Uterus (tissue), 4 donors: Measurements from ENCODE around the gene PSAPL1. TPM values are rescaled to one million over a fixed set of nuclear protein-coding genes. Genes with fewer than 3 reads are reported as not detected.

ENCODE experiments used
- DNase-seq, 2 donors: peaks; one replicate each; pipeline ENCODE4 v3.0.0-alpha.2; 2019 to 2020
- H3K27ac ChIP-seq, 2 donors: fragments of 200-600 bp; sonication (generic); 1 replicate in 1 of 2; 2 replicates in 1 of 2; pipeline ENCODE4 v1.5.1; 2016 to 2018
- H3K27me3 ChIP-seq, 2 donors: fragments of 200-600 bp; sonication (generic); one replicate each; pipeline ENCODE4 v1.5.1; 2018 to 2019; ENCODE audit warnings: control low read depth in 1 of 2
- H3K36me3 ChIP-seq, 2 donors: fragments of 200-600 bp; sonication (generic); one replicate each; pipeline ENCODE4 v1.5.1; 2019; ENCODE audit warnings: control low read depth in 1 of 2
- H3K4me1 ChIP-seq, 2 donors: fragments of 200-600 bp; sonication (generic); one replicate each; pipeline ENCODE4 v1.5.1; 2018 to 2019; ENCODE audit warnings: control low read depth in 1 of 2
- H3K4me3 ChIP-seq, 2 donors: fragments of 200-600 bp; sonication (generic); 1 replicate in 1 of 2; 2 replicates in 1 of 2; pipeline ENCODE4 v1.5.1; 2018 to 2019; ENCODE audit warnings: mild to moderate bottlenecking in 1 of 2
- H3K9me3 ChIP-seq, 2 donors: fragments of 200-600 bp; sonication (generic); one replicate each; pipeline ENCODE4 v1.5.1; 2019; ENCODE audit warnings: control low read depth in 1 of 2
- CTCF ChIP-seq, 4 experiments: fragments of 200-600 bp in 2 of 4; fragments of 450-650 bp in 2 of 4; sonication (generic) in 2 of 4; IDR thresholded peaks; one replicate each; pipeline ENCODE4 v1.5.1; 2016 to 2019; ENCODE audit warnings: antibody characterized with exemption in 4 of 4, mild to moderate bottlenecking in 2 of 4, moderate library complexity in 1 of 4
- POLR2A ChIP-seq, 2 donors: fragments of 450-650 bp; IDR thresholded peaks; one replicate each; pipeline ENCODE4 v1.6.1; 2016; ENCODE audit warnings: antibody characterized with exemption in 2 of 2, mild to moderate bottlenecking in 1 of 2, moderate library complexity in 1 of 2
- intact Hi-C: fragments of 100-400 bp; cut with DNase I; formaldehyde crosslinking; loops from one replicate; pipeline ENCODE4 v1.15.1; 2023; ENCODE audit warnings: low total_unique reads
- total RNA-seq, 4 donors: library from RNA; depleted of rRNA in 3 of 4; stranded (reverse); fragments of >200 nt in 3 of 4; gene quantifications; one replicate each; pipeline versions ENCODE4 v1.1.0 to v1.2.4, GENCODE V29; 2014 to 2023
- donor health status: DM: yes; HTN: yes; CAD: no.

The PSAPL1 gene
- total RNA-seq, 4 donors from 2014 or later = not detected

GRCh38 chr4:7390906-7391636 is 43.7 kb downstream of the PSAPL1 start:
- Histone ChIP-seq H3K4me1 (no peaks in the 10 kb centered on the region), H3K36me3 (no peaks in the 10 kb centered on the region), H3K4me3 (no peak overlapping the region), H3K9me3 (no peaks in the 10 kb centered on the region), H3K27me3 (no peaks in the 10 kb centered on the region), H3K27ac (no peak overlapping the region)
- peak in 1 of 2 donors; percentile 7 for DNase-seq
- intact Hi-C loops = no loop called here
- TF ChIP-seq POLR2A (IDR thresholded peaks at IDR 0.05) = no peak
- no peak for TF ChIP-seq CTCF (IDR thresholded peaks at IDR 0.05)

- Histone ChIP-seq H3K27me3 (no peaks in the 10 kb centered on the region), H3K9me3 (no peaks in the 10 kb centered on the region), H3K36me3 (no peaks in the 10 kb centered on the region), H3K4me3 (no peak overlapping the region), H3K27ac (no peak overlapping the region), H3K4me1 (no peaks in the 10 kb centered on the region)
- intact Hi-C loops = no loop called here
- no peak for TF ChIP-seq POLR2A (IDR thresholded peaks at IDR 0.05)
- TF ChIP-seq CTCF (IDR thresholded peaks at IDR 0.05) = no peak
- peak in 1 of 2 donors; percentile 6 for DNase-seq
Observed at GRCh38 chr4:7390336-7390735, 44.4 kb downstream of the PSAPL1 start.

- Histone ChIP-seq H3K36me3 (no peaks in the 10 kb centered on the region), H3K4me3 (no peak overlapping the region), H3K4me1 (no peaks in the 10 kb centered on the region), H3K27ac (no peak overlapping the region), H3K27me3 (no peaks in the 10 kb centered on the region), H3K9me3 (no peaks in the 10 kb centered on the region)
- intact Hi-C loops = no loop called here
- no peak for TF ChIP-seq POLR2A (IDR thresholded peaks at IDR 0.05)
- no peak for TF ChIP-seq CTCF (IDR thresholded peaks at IDR 0.05)
- peak in 1 of 2 donors; percentile 3 for DNase-seq
Observed at GRCh38 chr4:7389719-7390118, 45.0 kb downstream of the PSAPL1 start.

GRCh38 chr4:7389101-7389701 is 45.5 kb downstream of the PSAPL1 start:
- intact Hi-C loops = no loop called here

More at GRCh38 chr4:7389101-7389701, 45.5 kb downstream of the PSAPL1 start:
- Histone ChIP-seq H3K4me3 (no peak overlapping the region), H3K27me3 (no peaks in the 10 kb centered on the region), H3K4me1 (no peaks in the 10 kb centered on the region), H3K9me3 (no peaks in the 10 kb centered on the region), H3K36me3 (no peaks in the 10 kb centered on the region), H3K27ac (no peak overlapping the region)
- TF ChIP-seq CTCF (IDR thresholded peaks at IDR 0.05) = no peak
- no peak for TF ChIP-seq POLR2A (IDR thresholded peaks at IDR 0.05)
- peak in 1 of 2 donors; percentile 7 for DNase-seq
